Activated CD8-positive, alpha-beta memory T cell treated with anti-CD3 and anti-CD28 coated beads for 1 hour (primary cell): Measurements from ENCODE around the gene ATAD2B.

Experiments used
- DNase-seq, 2 donors: peaks; one replicate each; pipeline ENCODE4 v3.0.0-alpha.2; 2020; ENCODE audit warnings: low read depth in 1 of 2; ENCODE audit errors: extremely low read depth in 1 of 2

The ATAD2B gene

GRCh38 chr2:23705771-23706612 lies 220.9 kb downstream of the ATAD2B start:
- DNase-seq, result no peak

- DNase-seq, result no peak
Measured at GRCh38 chr2:23703583-23704385, 223.1 kb downstream of the ATAD2B start.

- no peak for DNase-seq
Measured at GRCh38 chr2:23703037-23703582, 223.8 kb downstream of the ATAD2B start.

GRCh38 chr2:23700627-23701026 lies 226.3 kb downstream of the ATAD2B start:
- DNase-seq, result no peak

- DNase-seq, result no peak
Measured at GRCh38 chr2:23699580-23699925, 227.4 kb downstream of the ATAD2B start.

- DNase-seq, result no peak
Measured at GRCh38 chr2:23698721-23699579, 228.0 kb downstream of the ATAD2B start.
